ENCODE results near the gene FRZB.

The FRZB gene

GRCh38 chr2:182784777-182785176 lies 81.7 kb downstream of the FRZB start:
- DNase-seq (ENCODE audit: low read depth), result no peak

DNA sequence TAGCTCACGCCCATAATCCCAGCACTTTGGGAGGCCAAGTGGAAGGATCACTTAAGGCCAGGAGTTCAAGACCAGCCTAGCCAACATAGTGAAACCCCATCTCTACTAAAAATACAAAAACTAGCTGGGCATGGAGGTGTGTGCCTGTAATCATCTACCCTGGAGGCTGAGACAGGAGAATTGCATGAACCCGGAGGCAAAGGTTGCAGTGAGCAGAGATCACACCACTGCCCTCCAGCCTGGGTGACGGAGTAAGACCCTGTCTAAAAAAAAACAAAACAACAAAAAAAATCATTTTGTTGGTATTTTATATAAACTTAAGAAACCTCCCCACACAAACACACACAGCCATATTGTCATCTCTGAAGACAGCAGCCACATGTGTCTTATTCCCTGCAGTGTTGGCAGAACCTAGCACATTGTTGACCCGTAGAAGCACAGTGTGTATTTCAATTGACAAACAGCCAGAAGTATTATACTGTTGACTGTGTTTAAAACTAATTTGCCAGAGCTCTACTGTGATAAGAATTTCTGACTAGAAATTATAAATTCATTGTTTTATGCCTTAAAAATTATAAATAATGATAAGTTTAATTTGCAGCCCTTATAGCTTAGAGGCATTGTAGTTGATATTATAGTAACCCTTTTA lies 82.3 kb downstream of the FRZB start:
- no peak for DNase-seq (ENCODE audit: low read depth)
